Stimulated activated CD4-positive, alpha-beta T cell treated with anti-CD3 and anti-CD28 coated beads, Interleukin-1b, Interleukin-23, amount 100 ng/mL, for 4 hours (primary cell): ENCODE measurements around the gene AKT3.
"Not testable (repeated sequence)": the region's sequence is repeated elsewhere in the genome, so short reads cannot be mapped to it uniquely, and the experiment has no call there.

Source experiments
- DNase-seq, 2 donors: peaks; one replicate each; pipeline ENCODE4 v3.0.0-alpha.2; 2020; ENCODE audit warnings: low read depth in 2 of 2

AKT3 gene

DNA sequence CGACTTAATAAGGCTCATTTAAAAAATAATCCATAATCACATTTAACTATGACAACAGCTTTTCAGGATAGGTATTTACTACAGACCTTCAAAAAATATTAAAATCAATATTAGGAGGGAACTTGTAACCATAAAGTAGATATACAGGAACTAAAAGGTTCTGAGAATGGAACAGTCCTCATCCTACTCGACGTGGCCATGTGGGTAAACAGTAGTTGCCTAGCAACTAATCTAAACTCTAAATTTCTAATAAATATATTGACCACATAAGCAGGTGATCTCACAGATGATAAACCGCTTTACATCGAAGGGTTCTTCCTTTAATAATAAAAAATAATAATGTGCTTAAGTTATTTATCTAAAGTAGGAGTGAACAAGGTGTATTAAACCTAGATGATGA, 7.9 kb downstream of the AKT3 start:
- no peak for DNase-seq

DNA sequence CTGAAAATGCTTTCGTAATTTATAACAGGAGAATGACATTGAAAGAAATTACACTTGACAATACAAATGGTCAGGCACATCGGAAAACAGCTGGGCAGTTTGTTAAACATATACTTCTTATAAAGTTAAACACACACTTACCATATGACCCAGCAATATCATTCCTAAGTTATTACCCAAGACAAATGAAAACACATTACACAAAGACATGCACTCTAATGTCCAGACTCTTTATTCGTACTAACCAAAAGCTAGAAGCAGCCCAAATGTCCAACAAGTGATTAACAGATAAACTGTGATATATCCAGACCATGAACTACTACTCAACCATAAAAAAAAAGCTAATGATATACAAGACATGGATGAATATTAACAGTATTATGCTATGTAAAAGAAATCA, 8.5 kb downstream of the AKT3 start:
- DNase-seq, result no peak

DNA sequence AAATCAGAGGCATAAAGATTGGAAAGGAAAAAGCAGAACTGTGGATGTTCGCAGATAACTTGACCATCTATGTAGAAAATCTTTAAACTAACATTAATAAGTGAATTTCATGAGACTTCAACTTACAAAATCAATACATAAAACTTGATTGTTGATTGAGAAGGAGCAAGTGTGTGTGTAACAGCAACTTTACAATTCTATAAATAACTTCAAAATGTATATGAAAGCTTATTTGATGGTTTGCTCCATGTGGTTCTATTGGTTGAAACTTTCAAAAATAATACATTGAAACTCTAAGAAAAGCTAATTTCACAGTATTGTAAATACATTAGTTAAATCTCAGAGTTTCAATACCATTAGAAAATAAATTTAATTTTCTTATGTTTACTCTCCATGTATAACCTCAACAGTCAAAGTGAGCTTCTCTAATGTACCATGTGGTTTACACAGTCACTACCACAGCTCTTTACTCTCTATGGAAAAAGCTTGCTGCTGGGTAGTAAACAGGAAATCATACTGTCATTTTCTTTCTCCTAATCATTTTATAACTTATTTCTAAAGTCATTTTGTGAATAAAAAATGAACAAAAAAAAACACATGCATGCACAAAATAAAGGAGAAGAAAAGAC, 12.0 kb downstream of the AKT3 start:
- no peak for DNase-seq

DNA sequence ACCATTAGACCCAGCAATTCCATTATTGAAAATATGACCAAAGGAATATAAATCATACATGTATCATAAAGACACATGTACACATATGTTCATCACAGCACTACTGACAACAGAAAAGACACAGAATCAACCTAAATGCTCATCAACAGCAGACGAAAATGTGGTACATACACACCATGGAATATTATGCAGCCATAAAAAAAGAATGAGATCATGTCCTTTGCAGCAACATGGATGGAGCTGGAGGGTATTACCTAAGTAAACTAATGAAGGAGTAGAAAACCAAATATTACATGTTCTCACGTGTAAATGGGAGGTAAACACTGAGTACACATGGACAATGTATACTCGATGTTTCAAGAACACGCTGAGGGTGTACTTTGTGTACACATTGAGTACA, 15.9 kb downstream of the AKT3 start:
- no peak for DNase-seq

DNA sequence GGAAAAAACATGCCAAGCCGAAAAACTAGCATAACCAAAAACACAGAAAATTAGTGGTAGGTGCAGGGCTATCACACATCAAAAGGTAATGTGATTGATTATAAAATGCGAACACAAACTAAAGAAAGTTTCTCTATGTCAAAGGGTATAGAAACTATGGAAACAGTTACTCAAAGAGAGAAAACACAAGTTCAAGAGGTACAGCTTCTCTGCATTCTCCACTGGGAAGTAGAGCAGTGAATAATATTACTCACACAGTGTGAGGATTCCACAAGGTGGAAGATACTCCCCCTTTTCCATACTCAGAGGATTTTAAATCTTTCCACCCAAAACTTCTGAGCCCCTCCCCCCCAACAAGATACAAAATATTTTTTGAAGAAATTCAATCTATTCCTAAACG, 18.6 kb downstream of the AKT3 start:
- DNase-seq, result no peak

DNA sequence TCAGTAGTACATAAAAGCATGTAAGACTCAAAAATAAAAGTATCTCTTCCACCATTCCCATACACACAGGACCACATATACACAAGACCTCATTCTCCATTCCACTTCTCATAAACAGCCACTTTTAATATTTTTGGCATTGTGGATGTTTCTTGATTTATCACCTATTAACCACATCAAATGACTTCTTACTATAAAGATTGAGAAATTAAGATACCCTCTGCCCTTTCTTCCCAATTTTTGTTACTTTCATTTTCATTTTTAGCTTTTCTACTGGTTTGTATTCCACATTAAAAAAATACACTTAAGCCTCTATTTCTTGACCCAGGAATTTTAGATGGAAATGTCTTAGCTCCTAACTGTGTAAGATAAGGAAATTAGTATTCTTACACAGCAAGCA, 22.8 kb downstream of the AKT3 start:
- DNase-seq, result no peak

DNA sequence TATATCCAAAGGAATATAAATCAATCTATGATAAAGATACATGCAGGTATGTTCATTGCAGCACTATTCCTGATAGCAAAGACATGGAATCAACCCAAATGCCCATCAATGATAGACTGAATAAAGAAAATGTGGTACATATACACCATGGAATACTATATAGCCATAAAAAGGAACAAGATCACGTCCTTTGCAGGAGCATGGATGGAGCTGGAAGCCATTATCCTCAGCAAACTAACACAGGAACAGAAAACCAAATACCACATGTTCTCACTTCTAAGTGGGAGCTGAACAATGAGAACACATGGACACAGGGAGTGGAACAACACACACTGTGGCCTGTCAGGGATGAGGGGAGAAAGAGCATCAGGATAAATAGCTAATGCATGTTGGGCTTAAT, 25.1 kb downstream of the AKT3 start:
- not testable (repeated sequence) for DNase-seq

DNA sequence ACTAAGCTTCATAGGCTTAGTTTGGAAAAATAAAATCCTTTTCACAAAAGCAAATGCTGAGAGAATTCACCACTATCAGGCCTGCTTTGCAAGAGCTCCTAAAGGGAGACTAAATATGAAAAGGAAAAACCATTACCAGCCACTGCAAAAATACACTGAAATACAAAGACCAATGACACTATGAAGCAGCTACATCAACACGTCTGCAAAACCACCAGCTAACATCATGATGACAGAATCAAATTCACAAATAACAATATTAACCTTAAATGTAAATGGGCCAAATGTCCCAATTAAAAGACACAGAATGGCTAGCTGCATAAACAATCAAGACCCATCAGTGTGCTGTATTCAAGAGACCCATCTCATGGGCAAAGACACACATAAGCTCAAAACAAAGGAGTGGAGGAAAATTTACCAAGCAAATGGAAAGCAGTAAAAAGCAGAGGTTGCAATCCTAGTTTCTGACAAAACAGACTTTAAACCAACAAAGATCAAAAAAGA, 28.8 kb downstream of the AKT3 start:
- no peak for DNase-seq

DNA sequence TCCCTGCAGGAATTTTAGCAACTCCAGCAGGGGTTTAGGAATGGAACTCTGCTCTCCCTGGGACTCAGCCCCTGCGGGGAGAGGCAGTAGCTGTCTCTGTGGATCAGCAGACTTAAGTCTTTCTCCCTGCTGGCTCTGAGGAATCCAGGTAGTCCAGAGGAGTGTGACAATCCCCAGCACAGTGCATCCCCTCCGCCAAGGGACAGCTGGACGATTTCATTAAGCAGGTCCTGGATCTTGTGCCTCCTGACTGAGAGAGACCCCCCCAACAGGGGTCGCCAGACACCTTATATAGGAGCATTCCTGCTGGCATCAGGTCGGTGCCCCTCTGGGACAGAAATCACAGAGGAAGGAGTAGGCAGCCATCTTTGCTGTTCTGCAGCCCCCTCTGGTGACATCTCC, 30.6 kb downstream of the AKT3 start:
- no peak for DNase-seq

DNA sequence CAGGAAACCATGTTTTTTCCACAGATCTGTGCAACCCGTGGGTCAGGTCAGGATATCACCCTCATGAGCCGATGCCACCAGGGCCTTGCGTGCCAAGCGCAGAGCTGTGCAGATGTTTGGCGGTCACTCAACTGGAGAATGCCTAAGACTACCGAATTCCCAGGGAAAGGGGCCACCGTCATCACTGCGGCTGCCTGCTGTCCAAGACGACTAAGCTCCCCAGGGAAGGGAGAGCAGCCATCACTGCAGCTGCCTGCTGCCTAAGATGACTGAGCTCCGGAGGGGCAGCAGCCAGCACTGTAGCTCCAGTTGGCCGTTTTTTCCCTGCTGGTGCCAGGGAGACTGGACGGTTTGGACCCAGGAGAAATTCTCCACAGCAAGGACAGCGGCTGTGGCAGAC, 31.1 kb downstream of the AKT3 start:
- no peak for DNase-seq

DNA sequence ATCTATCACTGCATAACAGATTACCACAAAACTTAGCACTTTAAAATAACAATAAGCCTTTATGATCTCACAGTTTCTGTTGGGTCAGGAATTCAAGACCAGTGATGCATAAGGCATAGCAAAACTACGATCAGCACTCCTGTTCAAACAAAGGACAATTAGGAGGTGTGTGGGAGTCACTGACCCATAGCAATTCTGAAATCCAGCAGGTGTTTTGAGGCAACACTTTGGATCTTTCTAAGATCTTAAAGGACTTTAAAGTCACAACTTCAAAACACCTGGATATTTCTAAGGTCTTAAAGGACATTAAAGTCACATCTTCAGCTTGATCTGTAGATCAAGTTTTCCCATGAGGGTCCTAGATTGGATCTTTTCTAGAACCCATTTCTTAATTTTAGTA, 35.3 kb downstream of the AKT3 start:
- no peak for DNase-seq

DNA sequence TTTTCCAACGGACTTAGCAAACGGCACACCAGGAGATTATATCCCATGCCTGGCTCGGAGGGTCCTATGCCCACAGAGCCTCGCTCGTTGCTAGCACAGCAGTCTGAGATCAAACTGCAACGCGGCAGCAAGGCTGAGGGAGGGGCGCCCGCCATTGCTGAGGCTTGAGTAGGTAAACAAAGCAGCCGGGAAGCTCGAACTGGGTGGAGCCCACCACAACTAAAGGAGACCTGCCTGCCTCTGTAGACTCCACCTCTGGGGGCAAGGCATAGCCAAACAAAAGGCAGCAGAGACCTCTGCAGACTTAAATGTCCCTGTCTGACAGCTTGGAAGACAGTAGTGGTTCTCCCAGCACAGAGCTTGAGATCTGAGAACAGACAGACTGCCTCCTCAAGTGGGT, 42.7 kb downstream of the AKT3 start:
- not testable (repeated sequence) for DNase-seq

DNA sequence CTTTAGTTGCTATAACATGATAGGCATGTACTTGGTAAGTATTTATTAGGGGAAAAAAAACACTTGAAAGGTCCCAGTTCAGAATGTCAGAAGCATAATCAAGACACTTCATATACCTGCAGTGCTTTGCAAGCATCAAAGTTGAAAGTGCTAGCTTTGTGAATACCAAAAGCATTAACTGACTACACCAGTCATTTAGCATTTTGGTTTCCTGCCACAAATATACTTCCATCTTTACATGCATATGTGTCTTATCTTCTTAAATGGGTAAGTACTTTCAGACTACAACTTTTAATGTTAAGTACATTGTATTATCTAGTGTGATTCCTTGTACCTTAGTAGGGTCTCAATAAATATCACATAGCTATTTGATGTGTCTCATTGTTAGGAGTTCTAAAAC, 43.7 kb downstream of the AKT3 start:
- DNase-seq, result no peak

DNA sequence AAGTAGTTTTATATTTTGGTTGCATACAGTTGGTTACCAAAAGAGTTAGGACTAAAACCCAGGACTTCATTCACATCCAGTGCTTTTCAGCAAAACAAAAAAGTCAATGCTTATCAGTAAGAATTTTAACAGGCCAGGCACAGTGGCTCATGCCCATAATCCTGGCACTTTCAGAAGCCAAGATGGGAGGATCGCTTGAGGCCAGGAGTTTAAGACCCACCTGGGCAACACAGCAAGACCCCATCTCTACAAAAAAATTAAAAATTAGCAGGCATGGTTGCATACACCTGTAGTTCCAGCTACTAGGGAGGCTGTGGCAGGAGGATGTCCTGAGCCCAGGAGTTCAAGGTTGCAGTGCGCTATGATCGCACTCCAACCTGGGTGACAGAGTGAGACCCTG, 47.3 kb downstream of the AKT3 start:
- DNase-seq, result no peak

DNA sequence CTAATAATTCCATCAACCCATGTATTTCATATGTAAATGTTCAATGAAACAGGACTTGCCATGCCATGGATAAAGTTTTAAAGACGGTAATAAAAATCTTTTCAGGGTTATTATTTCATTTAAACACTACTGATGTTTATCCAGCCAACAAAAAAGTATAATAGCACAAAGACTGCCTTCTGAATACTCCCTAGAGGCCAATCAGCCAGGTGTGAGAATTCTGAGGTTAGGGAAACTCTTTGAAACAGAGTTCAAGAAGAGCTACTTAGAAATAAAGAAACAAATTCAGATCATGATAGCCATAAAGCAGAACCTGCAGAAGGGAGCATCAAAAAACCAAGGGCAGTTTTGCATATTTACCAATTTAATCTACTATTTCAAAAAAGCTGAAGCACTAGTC, 48.7 kb downstream of the AKT3 start:
- no peak for DNase-seq

DNA sequence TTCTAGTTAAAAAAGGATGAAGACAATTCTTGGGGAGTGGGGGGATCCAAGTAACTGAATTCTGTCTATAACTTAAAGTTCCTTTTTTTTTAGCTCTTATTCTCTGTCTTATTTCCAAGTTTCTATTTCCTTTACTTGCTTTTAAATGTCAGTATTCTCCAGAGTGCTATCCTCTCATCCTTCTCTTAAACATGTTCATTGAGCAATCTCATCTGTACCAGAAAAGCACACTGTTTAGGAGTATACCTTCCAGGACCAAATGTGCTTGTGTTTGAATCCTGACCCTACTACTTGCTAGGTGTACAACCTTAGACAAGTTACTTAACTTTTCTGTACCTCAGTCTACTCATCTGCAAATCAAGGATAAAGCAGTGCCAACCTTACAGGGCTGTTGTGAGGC, 50.1 kb downstream of the AKT3 start:
- DNase-seq, result no peak

DNA sequence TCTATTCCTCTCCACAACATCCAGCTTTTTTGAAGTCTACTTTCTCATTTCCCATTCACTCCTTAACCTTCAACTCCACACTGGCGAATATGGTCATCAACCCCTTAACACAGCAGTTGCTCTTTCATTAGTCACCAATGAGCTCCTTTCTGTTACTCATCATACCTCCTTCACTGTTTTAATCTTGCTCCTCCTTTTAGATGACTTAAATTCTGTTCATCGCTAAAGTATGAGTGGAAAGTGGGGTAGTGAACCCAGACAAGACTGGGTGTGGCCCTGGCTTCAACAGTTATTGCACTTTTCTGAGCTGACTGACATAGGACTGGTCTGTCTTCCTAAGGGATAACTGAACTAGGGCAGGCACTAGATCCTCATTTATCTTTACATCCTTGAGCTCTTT, 51.3 kb downstream of the AKT3 start:
- DNase-seq, result no peak

DNA sequence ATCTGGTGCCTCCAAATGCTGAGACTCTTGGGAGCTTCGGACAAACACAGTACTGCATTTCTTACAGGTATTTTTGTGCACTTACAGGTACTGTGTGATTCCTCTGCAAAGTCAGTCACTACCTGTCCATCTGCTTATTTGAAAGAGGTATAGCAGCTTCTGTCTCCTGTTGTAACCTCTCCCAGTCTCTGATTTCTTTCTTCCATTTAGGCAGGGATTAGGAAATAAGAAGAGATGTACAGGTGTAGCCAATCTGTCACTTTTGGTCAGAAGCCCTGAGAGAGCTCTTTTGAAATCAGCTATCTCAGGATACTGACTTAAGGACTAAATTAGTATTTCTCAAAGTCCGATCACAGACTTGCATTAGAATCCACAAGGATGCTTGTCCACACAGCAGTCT, 54.0 kb downstream of the AKT3 start:
- DNase-seq, result no peak

DNA sequence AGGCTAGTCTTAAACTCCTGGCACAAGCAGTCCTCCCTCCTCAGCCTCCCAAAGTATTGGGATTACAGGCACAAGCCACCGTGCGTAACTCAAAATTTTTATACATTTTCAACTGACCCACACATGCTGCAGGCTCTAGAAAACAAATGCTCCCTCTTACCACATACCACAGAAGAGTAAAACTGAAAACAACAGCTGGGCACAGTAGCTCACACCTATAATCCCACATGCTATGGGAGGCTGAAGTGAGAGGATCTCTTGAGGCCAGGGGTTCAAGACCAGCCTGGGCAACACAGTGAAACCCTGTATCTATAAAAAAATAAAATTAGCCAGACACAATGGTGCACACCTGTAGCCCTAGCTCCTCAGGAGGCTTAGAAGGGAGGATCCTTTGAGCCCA, 56.7 kb downstream of the AKT3 start:
- DNase-seq, result no peak

DNA sequence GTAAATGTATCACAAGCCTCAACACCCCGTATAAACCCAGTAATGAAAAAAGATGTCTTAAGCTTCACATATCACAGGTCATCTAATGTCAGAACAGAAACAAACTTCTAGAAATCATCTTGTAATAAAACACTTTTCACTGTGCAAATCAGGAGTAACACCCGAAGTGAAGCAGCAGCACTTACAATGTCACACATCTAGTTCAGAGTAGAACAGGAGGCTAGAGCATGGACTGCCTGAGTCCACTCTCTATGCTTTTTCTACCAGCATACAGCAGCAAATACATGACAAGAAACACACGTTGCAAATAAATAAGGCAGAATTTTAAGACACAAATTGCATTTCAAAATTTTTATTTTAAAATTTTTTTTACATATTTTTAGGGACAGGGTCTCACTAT, 57.2 kb downstream of the AKT3 start:
- DNase-seq, result no peak

DNA sequence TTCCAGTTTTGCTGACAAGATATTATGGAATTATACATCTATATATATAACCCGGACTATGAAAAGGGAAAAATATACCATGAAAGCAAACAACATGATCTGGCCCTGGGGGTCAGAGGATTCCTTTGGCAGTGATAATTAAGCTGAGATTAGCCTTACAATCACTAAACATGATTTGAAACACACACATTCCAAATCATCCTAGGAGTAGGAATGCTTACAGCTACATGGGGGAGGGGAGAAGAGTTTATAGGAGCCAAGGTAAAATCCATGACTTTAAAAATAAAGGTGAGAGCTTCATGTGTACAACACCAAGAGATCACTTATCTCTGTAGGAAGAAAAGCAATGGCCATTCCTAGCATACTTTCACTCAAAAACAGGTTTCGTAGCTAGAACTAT, 57.6 kb downstream of the AKT3 start:
- DNase-seq, result no peak

DNA sequence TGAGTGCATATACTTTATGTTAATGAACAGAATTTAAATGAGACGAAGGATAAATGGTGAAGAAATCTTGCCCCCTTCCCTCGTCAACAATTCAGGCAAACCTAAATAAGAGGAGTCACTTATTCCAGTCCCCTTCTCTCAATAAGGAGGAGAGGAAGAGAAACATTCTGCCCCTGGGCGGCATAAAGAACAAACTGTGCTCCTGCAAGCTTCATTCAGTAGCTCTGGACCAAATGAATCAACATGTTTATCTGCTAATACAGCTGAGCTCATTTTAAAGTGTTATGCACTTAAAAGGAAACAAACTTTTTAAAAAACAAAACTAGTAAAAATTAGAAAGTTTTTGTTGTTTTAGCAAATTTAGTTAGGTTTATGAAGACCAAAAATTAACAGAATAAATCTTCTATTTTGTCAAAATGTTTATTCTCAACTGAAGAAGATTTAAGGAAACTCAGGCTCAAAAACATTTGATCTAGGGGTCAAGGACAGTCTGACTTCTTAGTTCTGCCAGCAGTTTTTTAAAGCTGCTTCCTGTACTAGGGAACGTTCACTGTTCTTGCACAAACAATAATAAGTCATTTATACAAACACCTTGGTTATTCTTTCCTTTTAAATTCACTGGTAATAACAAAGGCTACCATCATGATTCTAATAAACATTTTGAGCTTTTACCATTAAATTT, 58.3 kb downstream of the AKT3 start:
- no peak for DNase-seq

DNA sequence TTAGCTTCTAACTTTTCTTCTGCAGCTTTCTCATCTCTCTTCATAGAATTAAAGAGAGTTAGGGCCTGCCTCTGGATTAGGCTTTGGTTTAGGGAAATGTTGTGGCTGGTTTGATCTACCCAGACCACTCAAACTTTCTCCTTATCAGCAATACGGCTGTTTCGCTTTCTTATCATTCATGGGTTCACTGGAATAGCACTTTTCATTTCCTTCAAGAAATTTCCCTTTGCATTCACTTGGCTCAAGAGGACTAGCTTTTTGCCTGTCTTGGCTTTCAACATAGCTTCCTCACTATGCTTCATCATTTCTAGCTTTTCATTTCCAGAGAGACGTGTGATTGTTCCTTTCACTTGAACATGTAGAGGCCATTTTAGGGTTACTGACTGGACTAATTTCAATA, 59.6 kb downstream of the AKT3 start:
- no peak for DNase-seq

DNA sequence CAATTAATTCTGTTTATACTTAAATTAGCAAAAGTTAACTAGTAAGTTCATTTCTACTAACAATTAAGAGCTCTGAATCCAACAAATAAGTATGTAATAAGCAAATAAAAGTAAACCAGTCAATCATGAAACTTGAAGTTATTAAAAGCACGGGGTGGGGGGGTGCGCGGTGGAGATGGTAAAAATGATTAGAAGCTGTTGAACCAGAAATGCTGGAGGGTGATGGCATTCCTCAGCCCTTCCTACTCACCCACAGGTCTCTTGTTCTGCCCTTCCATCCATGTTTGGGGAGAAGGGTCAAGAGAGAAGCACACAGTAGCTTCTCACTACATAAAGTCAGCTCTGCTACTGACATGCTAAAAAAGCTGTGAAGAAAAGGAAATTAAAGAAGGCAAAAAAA, 63.5 kb downstream of the AKT3 start:
- no peak for DNase-seq
